ENCODE measurements around the gene G6PC1.
"Not testable (repeated sequence)": the region's sequence is repeated elsewhere in the genome, so short reads cannot be mapped to it uniquely, and the experiment has no call there.

Gene G6PC1

DNA sequence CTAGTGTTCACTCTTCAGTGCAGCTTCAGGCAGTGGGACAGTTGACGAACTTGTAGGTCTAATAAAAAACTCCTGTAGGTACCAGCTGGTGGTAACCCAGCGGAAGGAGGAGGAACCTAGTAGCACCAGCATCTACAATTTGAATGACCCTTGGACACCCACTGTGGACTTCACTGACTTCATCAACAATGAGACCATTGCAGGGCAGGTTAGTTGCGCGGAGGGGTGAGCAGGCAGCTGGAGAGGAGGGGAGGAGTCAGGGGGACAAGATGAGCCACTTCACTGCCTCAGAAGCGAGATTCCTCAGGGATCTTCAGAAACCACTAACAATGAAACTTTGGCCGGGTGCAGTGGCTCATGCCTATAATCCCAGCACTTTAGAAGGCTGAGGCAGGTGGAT is 27.3 kb upstream of the G6PC1 start:
- DNase-seq (ENCODE audit: extremely low read depth in 1 of 2, low read depth in 1 of 2) = no peak

DNA sequence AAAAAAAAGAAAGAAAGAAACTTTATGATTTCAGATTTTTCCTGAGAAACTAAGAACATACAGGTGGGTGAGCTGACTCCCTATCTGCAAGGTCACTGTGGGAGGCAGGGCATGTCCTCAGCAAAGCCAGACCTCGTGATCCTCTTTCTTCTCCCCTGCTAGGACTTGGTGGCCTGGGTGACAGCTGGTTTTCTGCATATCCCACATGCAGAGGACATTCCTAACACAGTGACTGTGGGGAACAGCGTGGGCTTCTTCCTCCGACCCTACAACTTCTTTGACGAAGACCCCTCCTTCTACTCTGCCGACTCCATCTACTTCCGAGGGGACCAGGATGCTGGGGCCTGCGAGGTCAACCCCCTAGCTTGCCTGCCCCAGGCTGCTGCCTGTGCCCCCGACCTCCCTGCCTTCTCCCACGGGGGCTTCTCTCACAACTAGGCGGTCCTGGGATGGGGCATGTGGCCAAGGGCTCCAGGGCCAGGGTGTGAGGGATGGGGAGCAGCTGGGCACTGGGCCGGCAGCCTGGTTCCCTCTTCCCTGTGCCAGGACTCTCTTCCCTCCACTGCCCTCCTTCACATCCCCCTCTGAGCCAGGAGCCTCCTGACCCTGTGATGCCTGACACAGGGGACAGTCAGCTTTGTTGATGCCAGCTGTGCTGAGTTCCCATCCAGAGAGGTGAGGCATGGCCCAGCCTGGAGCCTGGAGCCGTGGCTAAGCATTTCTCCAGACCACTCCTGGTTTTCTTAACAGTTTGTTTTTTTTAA is 26.5 kb upstream of the G6PC1 start:
- not testable (repeated sequence) for DNase-seq (ENCODE audit: extremely low read depth in 1 of 2, low read depth in 1 of 2)

DNA sequence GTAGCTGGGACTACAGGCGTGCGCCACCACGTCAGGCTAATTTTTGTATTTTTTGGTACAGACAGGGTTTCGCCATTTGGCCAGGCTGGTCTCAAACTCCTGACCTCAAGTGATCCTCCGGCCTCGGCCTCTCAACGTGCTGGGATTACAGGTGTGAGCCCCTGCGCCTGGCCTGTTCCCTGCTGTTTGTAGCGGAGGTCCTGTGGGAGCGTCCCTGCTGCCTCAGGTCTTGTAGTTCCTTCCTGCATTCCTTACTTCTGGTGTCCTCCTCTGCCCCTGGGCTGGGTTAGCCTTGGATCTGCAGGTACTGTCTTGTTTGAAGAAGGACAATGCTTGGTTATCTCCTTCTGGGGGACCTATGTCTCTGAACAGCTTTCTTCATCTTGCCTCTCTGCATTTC is 23.6 kb upstream of the G6PC1 start:
- DNase-seq (ENCODE audit: extremely low read depth in 1 of 2, low read depth in 1 of 2) = no peak

DNA sequence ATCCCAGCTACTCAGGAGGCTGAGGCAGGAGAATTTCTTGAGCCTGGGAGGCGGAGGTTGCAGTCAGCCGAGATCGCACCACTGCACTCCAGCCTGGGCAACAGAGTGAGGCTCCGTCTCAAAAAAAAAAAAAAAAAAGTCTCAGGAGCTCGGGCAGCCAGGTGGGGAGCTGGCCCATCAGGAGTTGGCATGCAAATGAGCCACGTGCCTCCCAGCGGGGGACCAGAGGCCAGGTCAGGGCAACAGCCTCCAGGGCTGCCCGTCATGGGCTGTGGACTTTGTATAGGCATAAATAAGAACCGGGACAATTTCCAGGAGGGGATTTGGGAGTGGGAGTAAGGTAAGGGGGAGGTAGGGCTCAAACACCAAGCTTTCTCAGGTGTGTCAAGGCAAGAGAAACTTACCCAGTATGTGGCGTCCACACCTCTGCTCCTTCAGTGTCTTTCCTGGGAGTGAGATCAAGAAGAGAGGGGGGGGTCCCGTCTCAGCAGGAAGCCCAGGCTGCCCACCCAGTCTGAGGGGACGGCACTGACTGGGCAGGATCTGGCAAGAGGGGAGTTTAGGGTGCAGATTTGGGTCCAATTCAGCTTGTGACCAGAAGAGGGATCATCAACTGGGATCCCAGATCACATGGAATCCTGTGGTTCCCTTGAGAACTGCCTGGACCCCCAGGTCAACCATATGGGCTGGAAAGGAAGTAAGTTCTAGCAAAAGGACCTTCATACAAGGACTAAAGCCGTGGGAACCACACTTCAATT is 22.3 kb upstream of the G6PC1 start:
- no peak for DNase-seq (ENCODE audit: extremely low read depth in 1 of 2, low read depth in 1 of 2)

DNA sequence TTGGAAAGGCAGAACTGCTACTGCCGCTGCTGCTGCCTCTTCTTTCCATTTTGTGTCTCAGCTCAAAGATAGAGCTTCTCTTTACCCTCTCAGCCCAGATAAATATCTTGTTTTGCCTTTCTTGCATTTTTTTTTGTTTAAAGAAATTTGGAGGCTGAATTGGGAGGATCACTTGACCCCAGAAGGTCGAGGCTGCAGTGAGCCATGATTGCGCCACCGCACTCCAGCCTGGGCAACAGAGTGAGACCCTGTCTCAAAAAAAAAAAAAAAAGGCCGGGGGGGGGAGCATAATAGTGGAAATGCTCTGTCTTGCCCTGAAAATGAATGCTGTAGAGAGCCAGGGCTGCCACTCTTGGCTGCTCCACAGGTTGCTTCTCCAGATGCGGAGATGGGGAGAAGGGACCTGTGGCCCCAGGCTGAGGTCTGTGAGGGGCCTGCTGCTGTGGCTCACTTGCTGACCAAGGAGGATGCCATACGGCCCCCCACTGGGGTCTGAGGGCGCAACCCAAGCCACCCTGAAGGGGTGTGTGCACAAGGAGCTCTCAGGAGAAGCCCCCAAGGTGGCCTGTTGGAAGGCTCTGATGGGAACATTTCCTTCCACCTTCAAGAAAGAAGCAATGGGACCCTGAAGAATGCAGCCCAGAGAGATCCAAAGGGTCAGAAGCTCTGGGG is 21.5 kb upstream of the G6PC1 start:
- no peak for DNase-seq (ENCODE audit: extremely low read depth in 1 of 2, low read depth in 1 of 2)

DNA sequence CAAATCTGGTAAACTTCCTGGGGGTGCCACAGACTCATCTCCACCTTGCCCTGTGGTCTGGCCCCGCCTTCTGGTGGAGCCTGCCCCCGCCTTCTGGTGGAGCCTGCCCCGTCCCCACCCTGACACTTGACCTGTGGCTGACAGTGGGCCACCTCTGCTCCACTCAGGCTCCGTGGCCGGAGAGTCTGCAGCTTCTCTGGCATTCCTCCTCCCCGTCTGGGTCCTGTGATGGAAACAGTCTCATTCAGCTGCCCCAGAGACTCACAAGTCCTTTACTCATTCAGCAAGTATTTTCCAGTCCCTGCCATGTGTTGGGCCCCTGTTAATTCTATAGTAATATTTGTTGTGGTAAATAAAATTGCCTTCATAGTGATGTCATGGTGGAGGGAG is 21.0 kb upstream of the G6PC1 start:
- no peak for DNase-seq (ENCODE audit: extremely low read depth in 1 of 2, low read depth in 1 of 2)

DNA sequence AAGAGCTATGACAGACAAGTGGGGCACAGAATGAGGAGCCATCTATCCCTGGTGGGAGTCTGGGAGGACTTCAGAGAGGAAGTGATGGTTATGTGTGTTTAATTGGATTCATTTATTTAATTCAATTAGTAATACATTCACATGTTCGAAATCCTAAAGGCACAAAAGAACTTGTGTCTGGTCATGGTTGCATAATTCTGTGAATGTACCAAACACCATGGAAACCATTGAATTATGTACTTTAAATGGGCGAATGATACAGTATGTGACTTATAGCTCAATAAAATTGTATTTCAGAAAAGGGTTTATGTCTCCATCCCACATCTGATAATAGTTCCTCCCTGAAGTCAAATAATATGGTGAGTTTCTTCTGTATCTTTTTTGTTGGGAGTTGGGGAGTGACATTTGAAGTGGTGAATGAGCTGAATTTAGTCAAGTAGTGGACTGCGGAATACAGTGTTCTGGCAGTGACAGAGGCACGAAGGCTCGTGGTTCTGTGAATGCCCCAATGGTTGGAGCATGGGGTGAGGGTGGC is 19.8 kb upstream of the G6PC1 start:
- DNase-seq (ENCODE audit: extremely low read depth in 1 of 2, low read depth in 1 of 2) = no peak

DNA sequence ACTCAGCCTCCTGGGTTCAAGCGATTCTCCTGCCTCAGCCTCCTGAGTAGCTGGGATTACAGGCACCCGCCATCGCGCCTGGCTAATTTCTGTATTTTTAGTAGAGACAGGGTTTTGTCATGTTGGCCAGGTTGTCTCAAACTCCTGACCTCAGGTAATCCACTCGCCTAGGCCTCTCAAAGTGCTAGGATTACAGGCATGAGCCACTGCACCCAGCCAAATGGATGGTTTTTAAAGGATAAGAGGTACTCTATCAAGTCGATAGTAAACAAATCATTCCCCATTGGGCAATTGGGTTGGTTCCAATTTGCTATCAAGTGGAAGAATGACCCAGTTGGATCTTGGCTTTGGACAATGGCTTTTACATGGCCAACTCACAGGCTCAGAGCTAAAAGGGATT is 18.9 kb upstream of the G6PC1 start:
- not testable (repeated sequence) for DNase-seq (ENCODE audit: extremely low read depth in 1 of 2, low read depth in 1 of 2)

DNA sequence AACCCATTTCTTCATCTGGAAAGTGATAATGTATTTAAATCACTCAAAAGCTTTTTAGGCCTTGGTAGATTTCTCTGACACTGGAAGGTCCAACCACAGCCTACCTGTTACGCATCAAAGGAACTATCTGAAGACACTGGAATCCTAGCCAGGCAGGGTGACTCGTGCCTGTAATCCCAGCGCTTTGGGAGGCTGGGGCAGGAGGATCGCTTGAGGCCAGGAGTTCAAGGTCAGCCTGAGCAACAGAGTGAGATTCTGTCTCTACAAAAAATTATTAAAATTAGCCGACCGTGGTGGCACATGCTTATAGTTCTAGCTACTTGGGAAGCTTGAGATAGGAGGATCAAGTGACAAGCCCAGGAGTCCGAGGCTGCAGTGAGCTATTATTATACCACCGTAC is 18.4 kb upstream of the G6PC1 start:
- DNase-seq (ENCODE audit: extremely low read depth in 1 of 2, low read depth in 1 of 2) = no peak

DNA sequence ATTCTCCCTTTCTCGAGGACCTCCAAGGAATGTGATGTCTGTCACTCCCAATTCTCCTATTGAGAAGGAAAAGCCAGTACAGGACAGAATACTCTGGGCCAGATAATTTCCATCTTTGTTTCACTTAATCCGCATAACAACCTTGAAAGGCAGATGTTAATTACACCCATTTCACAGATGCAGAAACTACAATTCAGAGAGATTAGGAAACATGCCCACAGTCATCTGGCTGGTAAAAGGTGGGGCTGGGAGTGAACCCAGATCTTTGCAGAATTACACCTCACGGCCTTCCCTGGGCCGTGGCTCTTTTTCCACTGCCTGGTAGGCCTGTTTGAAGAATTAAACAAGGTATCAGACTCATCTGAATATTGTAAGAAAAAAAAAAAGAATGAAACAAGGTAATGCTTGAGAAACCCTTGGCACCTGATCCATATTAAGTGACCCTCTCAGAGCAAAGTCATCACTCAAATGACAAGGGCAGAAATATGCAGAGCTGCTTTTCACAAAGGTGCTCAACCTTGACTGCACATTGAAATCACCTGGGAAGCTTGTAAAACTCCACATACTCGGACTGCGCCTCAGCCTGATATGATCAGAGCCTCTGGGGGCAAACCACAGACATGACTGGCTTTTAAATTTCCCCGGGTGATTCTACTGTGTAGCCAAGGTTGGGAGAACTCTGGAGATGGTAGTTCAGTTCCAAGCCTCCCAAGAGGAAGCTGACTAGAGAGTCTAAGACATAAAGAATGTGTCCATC is 16.6 kb upstream of the G6PC1 start:
- no peak for DNase-seq (ENCODE audit: extremely low read depth in 1 of 2, low read depth in 1 of 2)

DNA sequence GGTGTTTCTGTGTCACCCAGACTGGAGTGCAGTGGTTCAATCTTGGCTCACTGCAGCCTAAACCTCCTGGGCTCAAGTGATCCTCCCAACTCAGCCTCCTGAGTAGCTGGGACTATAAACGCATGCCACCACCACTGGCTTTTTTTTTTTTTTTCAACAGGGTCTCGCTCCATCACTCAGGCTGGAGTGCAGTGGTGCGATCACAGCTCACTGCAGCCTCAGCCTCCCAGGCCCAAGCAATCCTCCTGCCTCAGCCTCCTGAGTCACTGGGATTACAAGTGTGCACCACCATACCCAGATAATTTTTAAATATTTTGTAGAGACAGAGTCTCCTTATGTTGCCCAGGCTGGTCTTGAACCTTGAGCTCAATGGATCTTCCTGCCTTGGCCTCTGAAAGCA is 14.8 kb upstream of the G6PC1 start:
- not testable (repeated sequence) for DNase-seq (ENCODE audit: extremely low read depth in 1 of 2, low read depth in 1 of 2)

DNA sequence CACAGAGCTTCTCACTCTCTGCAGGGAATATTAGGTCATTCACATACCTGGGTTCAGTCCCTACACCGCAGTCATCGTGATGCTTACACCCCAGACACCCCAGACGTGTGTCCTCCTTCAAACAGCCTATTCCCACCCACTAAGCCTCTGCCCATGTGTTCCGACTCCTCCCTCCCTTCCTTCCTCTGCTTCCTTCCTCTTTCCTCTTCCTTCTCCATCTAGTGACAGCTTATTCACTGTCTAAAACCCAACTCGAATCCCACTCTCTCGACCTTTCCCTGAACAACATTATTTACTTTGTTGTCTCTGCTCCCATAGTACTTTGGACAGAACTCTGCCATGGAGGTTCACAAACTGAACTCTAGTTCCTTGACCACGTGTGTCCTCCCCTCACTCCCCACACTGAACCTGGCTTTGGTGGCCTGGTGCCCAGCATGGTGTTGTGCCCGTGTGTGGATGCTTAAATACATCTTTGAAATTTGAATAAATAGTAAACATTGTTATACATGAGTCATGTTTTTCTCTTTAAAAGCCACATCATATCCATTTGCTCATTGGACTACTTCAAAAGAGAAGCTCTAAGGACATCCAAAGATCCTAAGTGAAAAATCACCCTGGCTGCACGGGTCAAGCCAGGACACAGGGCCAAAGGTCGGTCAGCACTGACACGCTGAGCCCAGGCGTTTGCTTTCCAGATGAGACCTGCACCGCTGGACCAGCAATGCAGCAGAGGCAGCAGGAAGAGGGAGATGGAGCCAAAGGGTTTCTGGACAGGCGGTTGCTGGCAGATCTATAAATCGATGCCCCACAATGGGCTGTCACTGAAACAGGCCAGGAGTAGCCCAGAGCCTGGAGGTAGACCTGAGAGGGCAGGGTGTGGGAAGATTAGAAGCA is 14.1 kb upstream of the G6PC1 start:
- no peak for DNase-seq (ENCODE audit: extremely low read depth in 1 of 2, low read depth in 1 of 2)

DNA sequence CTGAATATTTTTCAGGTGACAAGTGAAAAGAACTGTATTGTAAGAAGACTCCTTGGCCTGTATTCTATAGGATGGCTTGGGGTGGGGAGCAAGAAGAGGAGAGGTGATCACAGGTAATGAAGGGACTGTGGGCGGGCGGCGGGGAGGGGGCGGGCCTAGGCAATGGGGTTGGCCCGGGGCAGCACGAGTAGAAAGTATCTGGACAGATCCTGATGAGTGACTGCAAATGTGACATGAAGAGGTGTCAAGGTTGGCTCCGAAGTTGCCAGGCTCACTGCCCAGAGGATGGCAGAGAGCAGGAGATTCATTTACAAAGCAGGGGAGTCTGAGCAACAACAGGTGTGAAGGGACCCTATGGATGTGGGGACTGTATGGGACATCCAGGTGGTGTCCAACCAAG is 10.8 kb upstream of the G6PC1 start:
- DNase-seq (ENCODE audit: extremely low read depth in 1 of 2, low read depth in 1 of 2) = no peak

DNA sequence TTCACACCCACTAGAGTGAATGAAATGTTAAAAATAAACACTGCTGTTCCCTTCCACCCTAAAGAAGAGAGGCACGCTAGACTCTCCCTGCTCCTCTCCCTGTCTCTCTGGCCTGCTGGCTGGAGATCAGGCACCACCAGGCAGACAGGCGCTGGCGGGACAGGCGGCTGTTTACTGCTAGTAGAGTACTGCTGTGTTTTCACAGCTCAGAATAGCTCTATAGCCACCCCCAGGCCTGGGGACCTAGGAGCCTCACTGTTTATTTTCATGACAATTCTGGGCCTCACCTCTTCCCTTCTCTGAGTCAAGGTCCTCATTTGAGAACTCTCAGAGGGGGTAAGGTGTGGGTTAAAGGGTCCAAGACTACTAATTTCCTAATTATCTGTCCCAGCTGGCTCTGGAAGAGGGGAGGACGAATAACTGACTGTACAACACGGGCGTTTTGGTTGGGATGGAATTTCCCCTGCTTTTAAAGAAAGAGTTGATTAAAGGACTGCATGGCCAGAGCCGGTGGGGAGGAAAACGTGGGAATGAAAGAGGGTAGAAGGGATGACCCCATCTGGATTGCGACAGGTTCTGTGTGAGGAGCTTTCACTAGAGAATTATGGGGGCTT is 9.0 kb upstream of the G6PC1 start:
- no peak for DNase-seq (ENCODE audit: extremely low read depth in 1 of 2, low read depth in 1 of 2)

DNA sequence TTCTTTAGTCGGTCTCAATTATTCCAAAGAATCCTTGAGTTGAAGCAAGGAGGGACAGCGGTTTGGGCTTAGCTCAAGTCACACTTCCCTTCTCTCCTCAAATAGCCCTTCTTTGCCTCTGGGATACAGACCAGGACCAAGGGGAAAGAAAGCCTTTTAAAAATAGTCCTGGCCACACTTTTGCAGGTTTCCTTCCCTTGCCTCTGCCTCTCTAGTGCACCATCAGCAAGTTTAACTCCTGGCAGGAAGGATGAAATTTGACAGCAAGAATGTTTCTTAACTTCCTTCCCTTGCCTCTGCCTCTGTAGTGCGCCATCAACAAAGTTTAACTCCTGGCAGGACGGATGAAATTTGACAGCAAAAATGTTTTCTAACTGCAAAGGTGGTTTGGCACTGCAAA is 7.2 kb upstream of the G6PC1 start:
- no peak for DNase-seq (ENCODE audit: extremely low read depth in 1 of 2, low read depth in 1 of 2)

DNA sequence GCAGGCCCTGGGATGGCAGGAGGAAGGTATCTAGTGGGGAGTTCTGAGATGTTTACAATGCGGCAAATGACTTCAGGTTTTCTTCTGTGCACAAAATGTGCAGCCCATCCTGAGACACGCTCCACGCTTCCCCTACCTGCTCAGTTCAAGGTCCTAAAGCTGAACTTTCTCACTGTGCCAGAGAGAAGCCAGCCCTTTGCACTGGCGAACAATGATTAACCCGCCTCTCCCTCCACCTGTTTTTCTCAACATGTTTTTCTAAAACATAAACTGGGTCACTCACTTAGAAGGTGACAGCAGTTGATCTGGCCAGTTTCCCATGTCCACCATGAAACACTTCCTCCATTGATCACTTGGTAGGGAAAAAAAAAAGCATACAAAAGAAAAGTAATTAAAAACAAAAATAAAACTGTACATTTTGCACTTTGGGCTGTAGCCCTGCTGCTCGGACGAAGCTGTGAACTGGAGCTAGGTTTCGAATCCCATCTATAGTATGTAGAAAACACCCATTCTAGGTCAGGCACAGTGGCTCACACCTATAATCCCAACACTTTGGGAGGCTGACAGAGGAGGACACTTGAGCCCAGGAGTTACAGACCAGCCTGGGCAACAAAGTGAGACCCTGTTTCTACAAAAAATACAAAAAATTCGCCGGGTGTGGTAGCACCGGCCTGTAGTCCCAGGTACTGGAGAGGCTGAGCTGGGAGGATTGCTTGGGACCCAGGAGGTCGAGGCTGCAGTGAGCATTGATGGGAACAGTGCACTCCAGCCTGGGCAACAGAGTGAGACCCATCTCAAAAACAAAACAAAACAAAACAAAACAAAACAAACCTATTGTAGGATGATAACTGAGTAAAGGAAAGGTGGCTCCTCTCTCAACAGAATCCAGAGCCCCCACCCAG is 6.1 kb upstream of the G6PC1 start:
- DNase-seq (ENCODE audit: extremely low read depth in 1 of 2, low read depth in 1 of 2) = no peak

DNA sequence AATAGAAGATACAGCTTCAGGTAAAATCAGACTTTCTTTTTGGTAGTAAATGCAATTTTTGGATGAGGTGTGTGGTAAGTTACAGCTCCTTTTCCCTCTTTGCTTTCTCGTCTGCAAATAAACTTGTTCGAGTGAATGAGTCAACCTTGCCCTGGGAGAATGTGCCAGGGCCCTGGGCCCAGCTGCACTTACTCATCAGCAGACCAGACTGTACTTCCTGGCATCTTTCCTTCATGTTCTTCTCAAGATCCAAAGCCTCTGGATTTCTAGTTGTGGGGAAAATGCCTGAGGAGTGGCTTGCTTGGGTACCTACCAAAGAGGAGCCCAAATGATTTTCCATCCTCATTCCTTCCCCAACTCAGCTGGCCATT is 5.4 kb upstream of the G6PC1 start:
- DNase-seq (ENCODE audit: extremely low read depth in 1 of 2, low read depth in 1 of 2) = no peak

DNA sequence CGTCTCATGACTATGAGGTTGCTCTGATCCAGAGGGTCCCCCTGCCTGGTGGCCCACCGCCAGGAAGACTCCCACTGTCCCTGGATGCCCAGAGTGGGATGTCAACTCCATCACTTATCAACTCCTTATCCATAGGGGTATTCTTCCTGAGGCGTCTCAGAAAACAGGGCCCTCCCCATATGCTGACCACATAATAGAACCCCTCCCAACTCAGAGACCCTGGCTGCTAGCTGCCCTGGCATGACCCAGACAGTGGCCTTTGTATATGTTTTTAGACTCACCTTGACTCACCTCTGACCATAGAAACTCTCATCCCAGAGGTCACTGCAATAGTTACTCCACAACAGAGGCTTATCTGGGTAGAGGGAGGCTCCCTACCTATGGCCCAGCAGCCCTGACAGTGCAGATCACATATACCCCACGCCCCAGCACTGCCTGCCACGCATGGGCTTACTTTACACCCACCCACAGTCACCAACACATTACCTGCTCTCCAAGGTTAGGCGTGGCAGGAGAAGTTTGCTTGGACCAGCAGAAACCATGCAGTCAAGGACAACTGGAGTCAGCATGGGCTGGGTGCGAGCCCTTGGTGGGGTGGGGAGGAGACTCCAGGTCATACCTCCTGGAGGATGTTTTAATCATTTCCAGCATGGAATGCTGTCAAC is 2.3 kb upstream of the G6PC1 start:
- DNase-seq (ENCODE audit: extremely low read depth in 1 of 2, low read depth in 1 of 2) = no peak
